Activated CD4-positive, alpha-beta T cell treated with anti-CD3 and anti-CD28 coated beads, Interleukin-10, Interleukin-2, amounts not matched to agents 100 ng/mL and 50 ng/mL, durations not matched to agents 16 hours and 8 hours (primary cell): ENCODE data around the gene TMEM131L.
"Not testable (repeated sequence)": the region's sequence is repeated elsewhere in the genome, so short reads cannot be mapped to it uniquely, and the experiment has no call there.

ENCODE experiments used
- DNase-seq: peaks from one replicate; pipeline ENCODE4 v3.0.0-alpha.2; 2020

TMEM131L gene

DNA sequence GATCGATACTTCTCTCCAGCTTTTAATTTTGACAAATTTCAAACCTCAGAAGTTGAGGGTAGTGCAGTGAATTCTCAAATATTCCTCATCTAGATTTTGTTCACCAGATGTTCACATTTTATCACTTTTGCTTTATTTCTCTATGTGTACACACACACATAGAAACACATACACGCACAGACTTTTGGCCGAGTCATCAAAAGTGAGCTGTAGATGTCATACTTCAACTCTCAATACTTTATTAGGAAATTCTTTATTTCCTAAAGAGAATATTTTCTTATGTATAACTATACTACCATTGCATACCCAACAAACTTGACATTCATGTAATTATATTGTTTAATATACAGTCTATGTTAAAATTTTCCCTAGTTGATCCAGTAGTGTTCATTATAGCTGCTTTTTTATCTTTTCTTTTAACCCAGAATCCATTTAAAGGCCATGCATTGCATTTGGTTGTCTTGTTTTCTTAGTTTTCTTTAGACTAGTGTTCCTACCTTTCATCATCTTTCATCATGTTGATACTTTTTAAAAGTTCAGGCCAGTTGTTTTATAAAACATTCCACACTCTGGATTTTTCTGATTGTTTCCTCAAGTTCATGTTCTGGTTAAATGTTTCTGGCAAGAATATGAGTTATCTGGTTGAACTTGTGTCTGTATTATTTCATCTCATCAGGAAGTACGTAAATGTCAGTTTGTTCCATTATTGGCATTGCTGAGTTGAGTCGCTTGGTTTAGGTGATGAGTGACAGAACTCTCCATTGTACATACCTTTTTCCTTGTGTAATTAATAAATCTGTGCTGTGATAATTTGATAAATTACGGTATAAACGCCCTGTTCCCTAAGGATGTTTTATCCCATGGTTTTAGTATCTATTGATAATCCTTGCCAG lies 123.8 kb downstream of the TMEM131L start:
- DNase-seq = no peak

DNA sequence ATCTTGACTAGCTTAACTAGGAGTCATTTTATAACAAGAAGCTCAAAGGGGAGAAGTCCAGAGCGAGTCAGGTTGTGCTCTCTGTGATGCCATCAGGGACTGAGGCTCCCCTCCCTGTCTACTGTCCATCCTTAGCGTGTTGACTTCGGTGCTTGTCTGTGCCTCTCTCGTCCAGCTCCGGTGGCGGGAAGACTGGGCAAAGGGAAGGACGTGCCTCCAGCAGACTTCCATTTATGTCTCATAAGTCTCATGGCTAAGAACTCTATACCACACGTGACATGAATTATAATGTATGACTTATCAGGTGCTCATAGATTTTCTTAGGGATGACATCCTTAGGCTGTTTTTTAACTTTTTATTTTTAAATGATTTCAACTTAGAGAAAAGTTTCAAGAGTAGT lies 125.3 kb downstream of the TMEM131L start:
- no peak for DNase-seq

DNA sequence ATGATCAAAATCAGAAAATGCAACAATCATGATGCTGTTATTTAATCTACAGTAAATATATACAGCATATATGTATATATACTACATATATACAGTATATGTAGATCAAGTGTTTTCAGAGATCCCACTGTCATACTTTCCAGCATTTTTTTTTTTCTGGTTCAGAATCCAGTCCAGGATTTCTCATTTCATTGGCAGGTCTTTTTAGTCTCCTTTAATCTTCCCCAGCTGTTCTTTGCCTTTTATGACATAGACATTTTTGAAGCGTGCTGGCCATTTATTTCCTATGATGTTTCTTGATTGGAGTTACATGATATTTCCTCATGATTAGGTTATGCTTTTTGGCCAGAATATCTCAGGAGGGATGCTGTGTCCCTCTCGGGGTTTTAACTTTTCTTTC lies 125.9 kb downstream of the TMEM131L start:
- no peak for DNase-seq

DNA sequence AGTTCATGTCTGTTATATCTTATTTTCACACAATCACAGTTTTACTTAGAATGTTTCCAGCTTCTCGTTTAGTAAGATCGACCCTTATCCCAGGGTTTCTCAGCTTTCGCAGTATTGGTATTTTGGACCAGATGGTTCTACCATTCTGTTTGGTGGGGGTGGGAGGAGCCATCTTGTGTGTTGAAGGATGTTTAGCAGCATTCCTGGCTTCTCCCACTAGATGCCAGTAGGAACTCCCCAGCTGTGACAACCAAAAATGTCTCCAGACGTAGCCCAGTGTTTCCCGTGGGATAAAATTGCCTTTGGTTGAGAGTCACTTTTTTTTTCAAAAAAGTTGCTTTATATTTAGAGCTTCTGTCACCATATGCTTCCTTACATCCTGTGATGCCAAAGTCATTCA lies 127.0 kb downstream of the TMEM131L start:
- no peak for DNase-seq

DNA sequence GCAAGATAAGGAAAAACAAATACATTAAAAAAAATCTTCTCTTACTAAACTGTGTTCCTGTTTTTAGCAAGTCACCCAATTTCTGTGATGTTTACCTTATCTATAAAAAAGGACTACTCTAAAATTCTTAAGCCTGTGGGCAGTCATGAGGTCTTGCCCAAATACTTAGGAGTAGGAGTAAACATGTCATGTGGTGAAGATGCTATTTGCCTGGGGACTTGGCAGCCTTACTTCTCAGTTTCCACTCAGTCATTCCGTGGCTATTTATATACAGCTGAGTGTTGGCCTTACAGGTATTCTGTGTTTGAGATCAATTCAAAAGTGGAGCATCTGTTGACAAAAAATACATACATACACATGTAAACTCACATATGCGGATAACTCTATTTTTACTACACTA lies 128.1 kb downstream of the TMEM131L start:
- DNase-seq = no peak

DNA sequence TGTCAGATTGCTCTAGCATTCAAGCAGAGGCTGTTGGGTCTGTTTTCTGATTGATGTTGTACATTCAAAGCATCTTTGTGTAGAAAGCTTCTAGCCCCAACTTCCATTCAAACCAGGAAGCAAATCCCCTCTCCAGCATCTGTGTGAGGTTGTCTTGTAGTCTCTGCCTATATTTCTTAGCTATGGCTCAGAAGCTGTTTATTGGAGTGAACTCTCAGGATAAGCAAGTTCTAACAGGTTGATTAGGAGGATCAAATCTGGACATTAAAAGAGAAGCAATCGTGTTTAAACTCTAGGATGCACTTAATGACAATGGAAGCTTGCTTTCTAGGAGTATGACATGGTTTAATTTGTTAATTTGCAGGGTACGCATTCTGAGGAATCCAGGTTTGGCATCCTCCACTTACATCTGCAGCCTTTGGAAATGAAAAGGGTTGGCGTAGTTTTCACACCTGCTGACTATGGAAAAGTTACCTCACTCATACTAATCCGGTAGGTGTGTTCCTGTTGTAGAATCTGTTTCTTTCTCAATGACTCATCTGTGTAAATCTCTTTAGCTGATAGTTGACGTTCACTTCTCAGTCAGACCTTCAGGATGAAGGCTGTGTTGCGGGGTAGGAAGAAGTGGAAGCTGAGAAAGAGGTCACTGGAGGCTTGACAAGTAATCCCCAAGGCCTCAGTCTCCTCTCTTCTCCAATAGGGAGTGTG lies 129.9 kb downstream of the TMEM131L start:
- DNase-seq = peak; percentile 49

DNA sequence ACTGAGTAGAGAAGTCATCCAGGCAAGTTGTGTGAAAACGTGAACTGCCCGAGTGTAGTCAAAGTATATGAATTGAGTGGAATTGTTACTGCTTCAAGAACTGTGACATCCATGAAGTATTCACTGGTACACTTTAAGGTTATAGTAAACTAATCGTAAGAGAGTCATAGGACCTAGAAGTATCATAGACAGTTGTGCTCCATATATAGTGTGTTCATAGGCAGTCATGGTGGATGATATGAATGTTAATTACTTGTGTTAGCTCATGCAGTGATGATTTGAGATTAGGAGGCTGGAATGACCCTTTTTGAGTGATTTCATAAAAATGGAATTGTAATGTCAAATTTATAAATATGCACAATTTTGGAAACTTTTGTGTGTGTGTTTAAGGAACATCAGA lies 136.6 kb downstream of the TMEM131L start:
- no peak for DNase-seq

DNA sequence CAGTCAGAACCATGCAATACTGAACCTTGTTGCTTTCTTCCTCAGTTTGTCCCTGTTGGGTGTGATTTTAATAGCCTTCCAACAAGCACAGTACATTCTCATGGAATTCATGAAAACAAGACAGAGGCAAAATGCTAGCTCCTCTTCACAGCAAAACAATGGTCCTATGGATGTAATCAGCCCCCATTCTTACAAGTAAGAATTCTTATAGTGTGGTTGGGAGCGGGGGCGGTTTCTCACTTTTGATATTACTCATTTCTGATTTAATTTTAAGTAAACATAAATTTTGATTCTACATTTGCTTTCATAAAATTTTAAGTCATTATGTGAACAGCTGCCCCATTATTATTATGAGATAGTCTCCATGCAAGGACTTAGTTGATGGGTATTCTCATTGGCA lies 137.1 kb downstream of the TMEM131L start:
- DNase-seq = peak; percentile 21

DNA sequence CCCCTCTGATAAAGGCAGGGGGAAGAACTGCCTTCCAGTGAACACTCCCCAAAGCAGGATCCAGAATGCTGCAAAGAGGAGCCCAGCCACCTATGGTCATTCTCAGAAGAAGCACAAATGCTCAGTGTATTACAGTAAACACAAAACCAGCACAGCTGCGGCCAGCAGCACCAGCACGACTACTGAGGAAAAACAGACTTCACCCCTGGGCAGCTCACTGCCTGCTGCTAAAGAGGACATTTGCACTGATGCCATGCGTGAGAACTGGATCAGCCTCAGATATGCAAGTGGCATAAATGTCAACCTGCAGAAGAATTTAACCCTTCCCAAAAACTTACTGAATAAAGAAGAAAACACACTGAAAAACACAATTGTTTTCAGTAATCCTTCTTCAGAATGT lies 137.7 kb downstream of the TMEM131L start:
- no peak for DNase-seq

DNA sequence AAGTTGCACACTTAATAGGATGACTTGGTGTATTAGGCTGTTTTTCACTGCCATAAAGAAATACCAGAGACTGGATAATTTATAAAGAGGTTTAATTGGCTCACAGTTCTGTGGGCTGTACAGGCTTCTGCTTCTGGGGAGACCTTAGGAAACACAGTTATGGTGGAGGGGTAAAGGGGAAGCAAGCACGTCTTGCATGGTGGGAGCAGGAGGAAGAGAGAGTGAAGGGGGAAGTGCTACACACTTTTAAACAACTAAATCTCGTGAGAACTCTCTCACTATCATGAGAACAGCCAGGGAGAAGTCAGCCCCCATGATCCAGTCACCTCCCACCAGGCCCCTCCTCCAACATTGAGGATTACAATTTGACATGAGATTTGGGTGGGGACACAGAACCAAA lies 142.9 kb downstream of the TMEM131L start:
- DNase-seq = not testable (repeated sequence)

DNA sequence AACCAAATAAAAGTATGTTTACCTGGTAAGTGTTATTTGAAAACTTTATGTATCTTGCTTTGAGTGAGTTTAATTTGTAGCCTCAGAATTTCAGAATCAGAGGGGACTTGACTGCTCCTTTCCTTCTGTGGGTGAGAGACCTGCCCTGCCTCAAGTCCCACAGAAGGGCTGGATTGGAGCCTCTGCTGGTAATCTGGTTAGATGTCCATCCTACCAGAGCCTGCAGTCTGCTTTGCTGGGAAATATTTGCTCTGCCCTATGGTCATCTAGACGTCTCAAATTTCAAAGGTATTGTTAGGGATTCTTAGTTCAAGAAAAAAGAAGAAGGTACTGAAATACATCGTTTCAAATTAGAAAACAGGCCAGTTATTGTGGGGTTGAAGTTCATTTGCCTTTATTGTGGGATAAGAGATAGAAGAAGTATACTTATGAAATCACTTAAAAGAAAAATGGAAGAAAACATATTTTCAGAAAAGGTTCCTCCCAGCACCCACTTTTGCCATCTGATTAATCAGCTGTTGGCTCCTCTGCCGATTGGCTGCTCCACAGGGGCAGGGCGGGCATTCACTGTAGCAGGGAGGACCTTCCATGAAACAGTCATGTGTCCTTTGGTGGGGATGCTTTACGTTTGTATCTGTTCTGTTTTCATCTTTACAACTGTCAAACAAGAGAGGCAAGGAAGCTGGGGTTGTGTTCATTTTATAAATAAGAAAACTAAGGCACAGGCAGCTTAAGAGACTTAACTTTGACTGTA lies 144.6 kb downstream of the TMEM131L start:
- DNase-seq = no peak

DNA sequence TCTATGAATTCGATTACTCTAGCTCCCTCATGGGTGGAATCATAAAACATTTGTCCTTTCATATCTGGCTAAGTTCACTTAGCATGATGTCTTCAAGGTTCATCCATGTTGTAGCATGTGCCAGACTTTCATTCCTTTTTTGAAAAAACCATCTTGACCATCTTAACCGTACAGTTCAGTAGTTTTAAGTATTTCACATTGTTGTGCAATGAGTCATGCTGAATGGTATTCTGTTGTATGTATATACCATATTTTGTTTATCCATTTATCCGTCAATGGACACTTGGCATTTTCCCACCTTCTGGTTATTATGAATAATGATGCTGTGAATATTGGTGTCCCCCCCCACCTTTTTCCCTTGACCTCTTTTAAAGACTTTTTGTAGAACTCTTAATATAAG lies 145.5 kb downstream of the TMEM131L start:
- DNase-seq = no peak

DNA sequence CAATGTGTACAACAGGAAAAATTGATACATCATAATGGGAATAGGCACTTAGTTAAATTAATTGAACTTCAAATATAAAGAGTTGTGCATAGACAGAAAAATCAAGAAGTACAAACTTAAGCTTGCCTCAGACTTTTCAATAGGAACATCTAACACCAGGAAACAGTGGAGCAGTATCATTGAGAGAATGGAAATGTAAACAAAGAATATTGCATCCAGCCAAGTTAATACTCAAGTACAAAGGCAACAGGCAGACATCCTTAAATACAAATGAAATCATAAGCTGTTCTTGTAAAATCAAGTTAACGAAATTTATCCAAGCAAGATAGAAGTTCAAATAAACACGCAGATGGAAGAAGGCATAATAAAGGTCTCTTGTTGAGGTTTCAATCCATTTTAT lies 146.7 kb downstream of the TMEM131L start:
- no peak for DNase-seq

DNA sequence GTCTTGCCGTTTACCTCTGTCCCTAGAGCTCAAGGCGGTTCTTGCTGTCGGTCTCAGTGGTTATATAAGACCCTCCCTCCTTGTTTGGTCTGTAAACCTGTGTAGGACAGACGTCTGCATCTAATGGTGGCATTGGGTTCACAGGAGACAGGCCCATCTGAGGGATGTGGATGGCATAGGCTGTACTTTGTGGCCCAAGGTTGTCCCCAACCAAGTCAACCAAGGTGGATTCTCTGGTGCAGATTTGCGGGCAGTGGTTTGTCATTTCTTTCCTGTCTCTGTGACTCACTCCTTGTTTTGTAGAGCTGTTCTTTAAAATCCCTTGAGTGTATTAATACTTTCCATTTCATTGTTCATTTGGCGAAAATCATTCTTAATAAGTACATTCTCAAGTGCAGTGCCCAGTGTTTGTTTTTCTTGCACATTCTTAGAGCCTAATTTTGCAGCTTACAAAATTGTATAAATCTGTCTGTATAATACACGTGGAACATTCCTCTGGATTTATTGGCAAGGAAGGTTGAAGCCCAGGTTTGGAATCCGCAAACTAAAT lies 149.9 kb downstream of the TMEM131L start:
- peak; percentile 82 for DNase-seq

DNA sequence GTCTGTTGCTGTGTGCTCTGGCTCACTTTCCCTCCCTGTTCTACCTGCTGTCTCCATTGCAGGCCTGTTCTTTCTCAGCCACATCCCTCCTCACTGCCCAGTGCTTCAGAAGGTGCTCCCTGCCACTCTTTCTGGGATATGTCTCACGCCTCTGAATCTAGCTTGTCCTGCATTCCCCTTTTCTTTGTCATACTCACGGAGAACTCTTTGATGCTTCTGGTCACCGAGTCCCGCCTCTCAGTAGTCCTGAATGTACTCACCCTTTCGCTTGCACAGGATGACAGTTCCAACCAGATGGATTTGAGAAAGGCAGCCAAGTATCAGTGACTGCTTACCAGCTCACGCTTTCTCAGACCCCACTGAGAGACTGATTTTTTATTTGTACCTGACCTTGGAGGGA lies 152.7 kb downstream of the TMEM131L start:
- no peak for DNase-seq

DNA sequence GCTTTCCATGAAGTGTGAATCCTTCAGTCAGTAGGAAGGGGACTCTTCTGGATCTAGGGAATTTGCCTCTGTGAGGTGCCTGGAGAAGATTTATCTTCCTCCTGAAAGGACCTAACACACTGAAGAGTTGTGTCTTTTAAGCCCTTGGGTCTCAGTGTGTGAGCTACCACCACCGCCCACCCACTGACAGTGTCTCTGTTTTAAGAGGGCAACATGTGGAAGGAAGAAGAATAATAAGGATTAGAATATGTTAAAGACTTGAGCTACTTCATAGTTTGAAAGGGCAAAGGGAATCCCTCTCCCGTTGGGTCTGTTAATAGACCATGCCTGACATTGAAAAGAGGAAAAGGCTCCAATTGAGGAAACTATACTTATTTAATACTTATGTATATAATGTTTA lies 153.7 kb downstream of the TMEM131L start:
- DNase-seq = no peak

DNA sequence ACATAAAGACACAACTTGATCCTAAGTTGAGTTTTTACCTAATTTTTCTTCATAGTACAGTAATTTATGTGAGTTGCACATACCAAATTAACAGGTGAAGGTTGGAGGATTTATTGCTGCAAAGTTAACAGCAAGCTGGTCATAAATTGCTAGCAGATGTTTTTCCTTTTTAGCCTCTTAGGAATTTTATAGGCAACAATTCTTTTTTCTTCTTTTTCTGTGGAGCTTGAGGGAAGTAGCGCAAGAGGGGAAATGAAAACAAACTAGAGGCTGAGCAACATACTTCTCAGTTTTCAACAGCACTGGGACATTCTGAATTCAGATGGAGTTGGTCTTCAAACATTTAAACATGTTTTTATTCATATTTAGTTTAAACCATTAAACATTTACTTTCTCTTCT lies 154.2 kb downstream of the TMEM131L start:
- no peak for DNase-seq

DNA sequence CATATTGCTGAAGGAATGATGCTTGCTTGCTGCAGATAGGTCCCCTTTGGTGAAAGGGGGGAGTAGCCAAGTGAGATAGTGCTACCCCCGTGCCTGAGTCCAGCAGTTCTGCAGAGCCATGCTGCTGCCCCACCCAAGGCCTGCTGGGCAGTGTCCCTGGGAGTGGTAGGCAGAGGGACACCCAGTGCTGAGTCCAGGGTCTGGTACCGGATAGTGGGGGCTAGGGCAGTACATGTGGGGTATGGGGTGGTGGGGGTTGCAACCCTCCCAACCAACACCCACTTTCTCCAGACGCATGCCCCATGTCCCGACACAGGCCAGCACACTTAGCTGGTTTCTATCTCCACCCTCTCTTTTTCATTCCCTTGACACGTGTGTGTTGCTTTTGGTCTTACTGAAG lies 155.9 kb downstream of the TMEM131L start:
- DNase-seq = no peak

DNA sequence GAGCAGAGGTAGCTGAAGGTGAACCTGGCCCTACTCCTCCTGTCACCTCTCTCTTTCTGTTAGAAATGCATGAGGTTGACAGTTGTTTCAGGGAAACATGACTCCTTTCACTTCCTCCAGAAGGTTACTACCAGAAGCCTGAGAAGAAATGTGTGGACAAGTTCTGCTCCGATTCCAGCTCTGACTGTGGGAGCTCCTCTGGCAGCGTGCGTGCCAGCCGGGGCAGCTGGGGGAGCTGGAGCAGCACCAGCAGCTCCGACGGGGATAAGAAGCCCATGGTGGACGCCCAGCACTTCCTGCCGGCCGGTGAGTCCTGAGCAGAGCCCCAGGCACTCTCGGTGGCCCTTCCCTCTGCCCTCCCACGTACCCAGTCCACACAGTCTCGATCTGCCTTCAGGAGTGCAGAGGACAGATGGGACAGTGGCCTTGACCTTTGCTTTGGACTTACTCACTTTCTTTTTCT lies 156.6 kb downstream of the TMEM131L start:
- no peak for DNase-seq

DNA sequence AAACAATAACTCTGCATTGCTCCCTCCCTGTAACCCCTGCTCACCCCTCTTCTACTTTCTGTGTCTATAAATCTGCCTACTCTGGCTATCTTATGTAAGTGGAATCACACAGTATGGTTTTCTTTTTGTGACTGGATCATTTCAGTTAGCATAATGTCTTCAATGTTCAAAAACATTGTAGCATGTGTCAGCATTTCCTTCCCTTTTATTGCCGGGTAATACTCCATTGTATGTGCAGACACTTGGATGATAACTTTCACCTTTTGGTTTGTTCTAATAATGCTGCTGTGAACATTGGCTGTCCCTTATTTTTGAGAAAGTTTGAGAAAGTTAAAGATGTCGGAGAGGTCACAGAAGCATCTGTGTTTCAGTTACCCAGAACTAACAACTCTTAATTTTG lies 157.3 kb downstream of the TMEM131L start:
- no peak for DNase-seq

DNA sequence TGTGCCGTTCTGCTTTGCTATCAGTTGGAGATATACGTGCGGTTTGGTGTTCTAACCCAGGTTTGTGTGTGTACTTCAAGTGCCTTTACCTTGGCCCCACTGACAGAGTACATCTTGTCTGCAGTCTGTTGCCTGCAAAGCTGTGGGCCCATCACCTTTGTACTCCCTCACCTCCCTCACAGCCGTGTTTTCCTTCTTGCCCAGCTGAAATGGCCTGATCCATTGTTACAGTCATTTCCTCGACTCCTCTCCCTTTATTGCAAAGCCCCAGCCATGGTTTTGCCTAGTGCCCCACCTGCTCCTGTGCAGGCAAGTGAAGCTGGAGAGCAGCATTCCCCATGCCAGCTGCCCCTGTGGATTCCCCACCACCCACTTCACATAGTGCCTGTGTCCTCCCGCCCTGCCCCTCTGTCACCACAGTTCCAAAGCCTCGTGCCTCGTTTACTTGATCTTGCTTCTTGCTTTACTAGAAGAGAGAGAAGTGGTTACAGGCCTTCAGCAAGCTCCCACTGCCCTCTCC lies 162.7 kb downstream of the TMEM131L start:
- DNase-seq = no peak

DNA sequence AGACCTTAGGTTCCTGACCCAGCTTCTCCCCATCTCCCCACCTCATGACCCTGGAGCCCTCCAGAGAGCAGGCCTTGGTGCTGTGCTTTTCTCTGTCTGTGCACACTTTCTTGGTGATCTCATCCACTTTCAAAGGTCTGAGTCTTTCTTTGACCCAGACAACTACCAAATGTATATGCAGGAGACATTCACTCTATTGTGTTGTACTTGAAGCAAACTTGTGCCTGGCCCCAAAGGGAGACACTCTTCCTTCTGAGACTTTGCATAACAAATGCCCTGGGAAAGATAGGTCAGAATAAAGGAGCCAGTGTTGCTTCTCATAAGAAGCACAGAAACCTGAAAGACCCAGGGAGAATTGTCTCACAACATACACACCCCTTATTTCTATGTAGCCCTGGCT lies 163.6 kb downstream of the TMEM131L start:
- no peak for DNase-seq

DNA sequence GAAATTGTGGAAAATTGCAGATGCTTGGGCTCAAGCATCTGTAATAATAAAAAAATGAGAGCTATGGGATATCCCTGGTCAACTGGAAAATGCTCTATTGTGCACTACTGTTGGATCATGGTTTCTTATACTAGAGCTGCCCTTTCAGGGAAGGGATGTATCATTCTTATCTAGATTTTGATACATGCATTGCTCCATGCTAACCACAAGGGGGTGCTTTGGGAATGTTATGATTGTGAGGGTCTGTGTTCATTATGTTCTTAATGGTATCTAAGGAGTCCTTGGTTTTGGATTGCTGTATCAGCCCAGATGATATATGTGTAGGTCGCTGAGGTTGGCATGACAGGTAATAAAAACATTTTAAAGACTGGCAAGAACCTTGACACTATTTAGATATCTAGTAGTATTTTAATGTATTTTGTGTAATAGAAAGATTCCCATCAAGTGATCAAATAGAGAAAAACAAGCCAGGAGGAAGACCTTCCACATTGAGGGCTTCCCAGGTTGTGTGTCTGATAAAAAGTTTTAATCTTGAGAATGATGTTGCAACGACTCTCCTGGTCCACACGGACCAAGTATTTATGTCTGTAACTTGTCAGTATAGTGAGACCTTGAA lies 168.7 kb downstream of the TMEM131L start:
- DNase-seq = peak; percentile 23
